Loucy (cell line): Measurements from ENCODE around the gene TUT4.

Experiments
- H2AFZ ChIP-seq: fragments of 200-600 bp; sonication (generic); 2 replicates; pipeline ENCODE4 v1.6.0; 2016; ENCODE audit warnings: antibody characterized with exemption, mild to moderate bottlenecking, low read length, moderate library complexity
- H3F3A ChIP-seq: fragments of 200-600 bp; 2 replicates; pipeline ENCODE4 v1.6.0; 2016; ENCODE audit warnings: antibody characterized with exemption, low read depth, mild to moderate bottlenecking
- H3K27me3 ChIP-seq: fragments of 200-600 bp; sonication (generic); 2 replicates; pipeline ENCODE4 v1.6.1; 2014; ENCODE audit warnings: low read length, mild to moderate bottlenecking; ENCODE audit not compliant: insufficient read depth, poor library complexity, severe bottlenecking
- H3K36me3 ChIP-seq: fragments of 200-600 bp; sonication (generic); 2 replicates; pipeline ENCODE4 v1.6.1; 2016; ENCODE audit warnings: low read length; ENCODE audit not compliant: insufficient read depth
- H3K4me1 ChIP-seq: fragments of 200-600 bp; sonication (generic); 2 replicates; pipeline ENCODE4 v1.5.1; 2014; ENCODE audit warnings: low read length, mild to moderate bottlenecking; ENCODE audit not compliant: insufficient read depth, poor library complexity, severe bottlenecking
- H3K4me2 ChIP-seq: fragments of 200-600 bp; sonication (generic); 2 replicates; pipeline ENCODE4 v1.6.0; 2014; ENCODE audit warnings: antibody characterized with exemption, low read length, low read depth, mild to moderate bottlenecking; ENCODE audit not compliant: poor library complexity, severe bottlenecking
- H3K4me3 ChIP-seq: fragments of 200-600 bp; sonication (generic); 2 replicates; pipeline ENCODE4 v1.5.1; 2014; ENCODE audit warnings: low read length, mild to moderate bottlenecking, mixed read lengths; ENCODE audit not compliant: poor library complexity, severe bottlenecking
- H3K79me2 ChIP-seq: fragments of 200-600 bp; sonication (generic); 2 replicates; pipeline ENCODE4 v1.6.1; 2014; ENCODE audit warnings: low read length; ENCODE audit not compliant: insufficient read depth
- H3K9ac ChIP-seq: fragments of 200-600 bp; sonication (generic); 2 replicates; pipeline ENCODE4 v1.6.0; 2014; ENCODE audit warnings: mild to moderate bottlenecking, low read depth, low read length, moderate library complexity; ENCODE audit not compliant: poor library complexity, severe bottlenecking
- H3K9me2 ChIP-seq: fragments of 200-600 bp; sonication (generic); replicated peaks from 2 replicates; pipeline ENCODE4 v1.6.1; 2016; ENCODE audit warnings: low read depth, low read length, mixed read lengths
- H3K9me3 ChIP-seq: fragments of 200-600 bp; sonication (generic); 2 replicates; pipeline ENCODE4 v1.6.1; 2014; ENCODE audit warnings: mild to moderate bottlenecking, antibody characterized with exemption, low read length, low read depth; ENCODE audit not compliant: insufficient read depth
- H4K20me1 ChIP-seq: fragments of 200-600 bp; sonication (generic); 2 replicates; pipeline ENCODE4 v1.6.0; 2014; ENCODE audit warnings: antibody characterized with exemption, low read length, mild to moderate bottlenecking; ENCODE audit not compliant: insufficient read depth, poor library complexity, severe bottlenecking
- EZH2phosphoT487 ChIP-seq: fragments of 200-600 bp; IDR thresholded peaks from 2 replicates; pipeline ENCODE4 v1.6.1; 2018; ENCODE audit warnings: antibody characterized with exemption, mild to moderate bottlenecking, moderate library complexity, borderline replicate concordance
- TF ChIP-seq, protein P1 (sequence below): fragments of 200-600 bp; sonication (generic); conservative IDR thresholded peaks from 2 replicates; pipeline ENCODE4 v1.5.1; 2014; ENCODE audit warnings: mild to moderate bottlenecking, antibody characterized with exemption, low read length

TUT4 gene

GRCh38 chr1:52532731-52533327 lies 20.1 kb downstream of the TUT4 start:
- Histone ChIP-seq H3K9ac (no peak overlapping the region), H3K9me3 (peaks cover 8% of the 10 kb centered on the region; the same call in 1 of the 2 replicates), H3K79me2 (peaks cover 98% of the 10 kb centered on the region), H3K9me2 (no peaks in the 10 kb centered on the region), H3K4me2 (peak overlapping the region; percentile 1), H3K4me3 (no peak overlapping the region), H3K36me3 (peaks cover 4% of the 10 kb centered on the region), H2AFZ (no peak overlapping the region), H3F3A (no peaks in the 10 kb centered on the region), H3K4me1 (peaks cover 11% of the 10 kb centered on the region), H3K27me3 (no peaks in the 10 kb centered on the region), H4K20me1 (peaks cover 71% of the 10 kb centered on the region)
- no peak for TF ChIP-seq EZH2phosphoT487
- TF ChIP-seq, protein P1, sequence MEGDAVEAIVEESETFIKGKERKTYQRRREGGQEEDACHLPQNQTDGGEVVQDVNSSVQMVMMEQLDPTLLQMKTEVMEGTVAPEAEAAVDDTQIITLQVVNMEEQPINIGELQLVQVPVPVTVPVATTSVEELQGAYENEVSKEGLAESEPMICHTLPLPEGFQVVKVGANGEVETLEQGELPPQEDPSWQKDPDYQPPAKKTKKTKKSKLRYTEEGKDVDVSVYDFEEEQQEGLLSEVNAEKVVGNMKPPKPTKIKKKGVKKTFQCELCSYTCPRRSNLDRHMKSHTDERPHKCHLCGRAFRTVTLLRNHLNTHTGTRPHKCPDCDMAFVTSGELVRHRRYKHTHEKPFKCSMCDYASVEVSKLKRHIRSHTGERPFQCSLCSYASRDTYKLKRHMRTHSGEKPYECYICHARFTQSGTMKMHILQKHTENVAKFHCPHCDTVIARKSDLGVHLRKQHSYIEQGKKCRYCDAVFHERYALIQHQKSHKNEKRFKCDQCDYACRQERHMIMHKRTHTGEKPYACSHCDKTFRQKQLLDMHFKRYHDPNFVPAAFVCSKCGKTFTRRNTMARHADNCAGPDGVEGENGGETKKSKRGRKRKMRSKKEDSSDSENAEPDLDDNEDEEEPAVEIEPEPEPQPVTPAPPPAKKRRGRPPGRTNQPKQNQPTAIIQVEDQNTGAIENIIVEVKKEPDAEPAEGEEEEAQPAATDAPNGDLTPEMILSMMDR = no peak

GRCh38 chr1:52532247-52532646 lies 20.6 kb downstream of the TUT4 start:
- TF ChIP-seq EZH2phosphoT487 = no peak
- TF ChIP-seq, protein P1 = no peak
- peaks cover 8% of the 10 kb centered on the region; the same call in 1 of the 2 replicates for H3K9me3 ChIP-seq
- no peak overlapping the region for H2AFZ ChIP-seq
- H3K9me2 ChIP-seq = no peaks in the 10 kb centered on the region
- H3K79me2 ChIP-seq = peaks cover 92% of the 10 kb centered on the region
- H3F3A ChIP-seq = no peaks in the 10 kb centered on the region
- H4K20me1 ChIP-seq = peaks cover 66% of the 10 kb centered on the region
- H3K4me2 ChIP-seq = peak overlapping the region; percentile 1
- H3K9ac ChIP-seq = no peak overlapping the region
- no peaks in the 10 kb centered on the region for H3K27me3 ChIP-seq
- peaks cover 10% of the 10 kb centered on the region for H3K36me3 ChIP-seq
- peaks cover 11% of the 10 kb centered on the region for H3K4me1 ChIP-seq
- no peak overlapping the region for H3K4me3 ChIP-seq

DNA sequence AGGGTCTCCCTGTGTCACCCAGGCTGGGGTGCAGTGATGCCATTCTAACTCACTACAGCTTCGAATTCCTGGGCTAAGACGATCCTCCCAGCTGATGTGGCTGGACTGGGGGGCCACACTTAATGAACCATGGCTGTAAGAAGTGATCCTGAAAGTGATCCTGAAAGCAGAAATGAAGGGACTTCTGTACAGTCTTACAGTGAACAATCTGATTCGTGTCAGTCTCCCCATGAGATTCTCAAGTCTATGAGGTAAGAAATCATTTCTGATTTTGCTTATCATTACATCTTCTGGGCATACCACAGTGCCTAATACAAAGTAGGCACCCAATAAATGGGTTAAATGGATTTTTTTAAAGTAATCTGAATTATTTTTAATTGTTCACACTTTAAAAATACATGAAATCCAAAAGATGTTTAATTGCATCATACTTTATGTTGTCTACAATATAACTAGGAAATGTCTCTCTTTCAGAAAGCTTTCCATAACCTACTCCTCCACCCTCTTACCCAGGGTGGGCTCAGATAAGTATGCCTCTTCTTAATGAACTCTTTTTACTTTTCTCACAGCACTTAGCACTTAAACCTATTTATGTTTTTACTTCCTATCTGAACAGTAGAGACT lies 21.5 kb downstream of the TUT4 start:
- no peaks in the 10 kb centered on the region for H3K27me3 ChIP-seq
- peaks cover 91% of the 10 kb centered on the region for H3K79me2 ChIP-seq
- H3K9me3 ChIP-seq = peaks cover 8% of the 10 kb centered on the region; the same call in 1 of the 2 replicates
- peaks cover 64% of the 10 kb centered on the region for H4K20me1 ChIP-seq
- H3K36me3 ChIP-seq = peaks cover 18% of the 10 kb centered on the region
- H3K4me3 ChIP-seq = no peak overlapping the region
- H3F3A ChIP-seq = no peaks in the 10 kb centered on the region
- H3K9me2 ChIP-seq = no peaks in the 10 kb centered on the region
- no peak overlapping the region for H3K4me2 ChIP-seq
- TF ChIP-seq EZH2phosphoT487 = no peak
- TF ChIP-seq, protein P1 = no peak
- H3K9ac ChIP-seq = no peak overlapping the region
- H2AFZ ChIP-seq = no peak overlapping the region
- H3K4me1 ChIP-seq = peaks cover 11% of the 10 kb centered on the region
